Mucosa of stomach (tissue), 1 donor: ENCODE measurements around the gene TOMM34.

Experiments
- H3K27me3 ChIP-seq: one replicate; pipeline ENCODE4 v1.7.0; 2013; ENCODE audit warnings: mild to moderate bottlenecking, low read length; ENCODE audit not compliant: control insufficient read depth, insufficient read depth
- H3K36me3 ChIP-seq: one replicate; pipeline ENCODE4 v1.7.0; 2013; ENCODE audit warnings: low read length; ENCODE audit not compliant: control insufficient read depth, insufficient read depth
- H3K4me1 ChIP-seq: one replicate; pipeline ENCODE4 v1.7.0; 2013; ENCODE audit warnings: mild to moderate bottlenecking, low read length; ENCODE audit not compliant: control insufficient read depth, insufficient read depth
- H3K4me3 ChIP-seq: one replicate; pipeline ENCODE4 v1.7.0; 2013; ENCODE audit warnings: low read length
- H3K9ac ChIP-seq: one replicate; pipeline ENCODE4 v1.7.0; 2013; ENCODE audit warnings: mild to moderate bottlenecking, low read length, moderate library complexity
- H3K9me3 ChIP-seq: one replicate; pipeline ENCODE4 v1.7.0; 2013; ENCODE audit warnings: mild to moderate bottlenecking, low read length, moderate library complexity; ENCODE audit not compliant: control insufficient read depth
- donor health status: Pancreatic carcinoma.

The TOMM34 gene

GRCh38 chr20:44942264-44942973 lies 17.8 kb downstream of the TOMM34 start:
- H3K9ac ChIP-seq = no peak overlapping the region
- H3K4me3 ChIP-seq = no peak overlapping the region
- H3K9me3 ChIP-seq = no peaks in the 10 kb centered on the region
- H3K36me3 ChIP-seq = peaks cover 7% of the 10 kb centered on the region
- no peaks in the 10 kb centered on the region for H3K4me1 ChIP-seq
- H3K27me3 ChIP-seq = no peaks in the 10 kb centered on the region

GRCh38 chr20:44941120-44941691 lies 19.0 kb downstream of the TOMM34 start:
- Histone ChIP-seq H3K4me1 (no peaks in the 10 kb centered on the region), H3K36me3 (peaks cover 7% of the 10 kb centered on the region)

GRCh38 chr20:44938637-44939036 lies 21.6 kb downstream of the TOMM34 start:
- H3K36me3 ChIP-seq = peaks cover 6% of the 10 kb centered on the region
- no peaks in the 10 kb centered on the region for H3K9me3 ChIP-seq
- H3K4me1 ChIP-seq = no peaks in the 10 kb centered on the region
- no peaks in the 10 kb centered on the region for H3K27me3 ChIP-seq
- no peak overlapping the region for H3K9ac ChIP-seq
- H3K4me3 ChIP-seq = no peak overlapping the region

More at GRCh38 chr20:44941120-44941691, 19.0 kb downstream of the TOMM34 start:
- no peak overlapping the region for H3K4me3 ChIP-seq
- H3K9me3 ChIP-seq = no peaks in the 10 kb centered on the region
- H3K9ac ChIP-seq = no peak overlapping the region
- no peaks in the 10 kb centered on the region for H3K27me3 ChIP-seq

GRCh38 chr20:44936510-44936909 lies 23.7 kb downstream of the TOMM34 start:
- Histone ChIP-seq H3K4me3 (no peak overlapping the region), H3K9ac (no peak overlapping the region), H3K9me3 (no peaks in the 10 kb centered on the region), H3K4me1 (no peaks in the 10 kb centered on the region), H3K27me3 (no peaks in the 10 kb centered on the region), H3K36me3 (no peaks in the 10 kb centered on the region)

- no peaks in the 10 kb centered on the region for H3K4me1 ChIP-seq
- no peaks in the 10 kb centered on the region for H3K27me3 ChIP-seq
- H3K9me3 ChIP-seq = no peaks in the 10 kb centered on the region
- H3K36me3 ChIP-seq = no peaks in the 10 kb centered on the region
- no peak overlapping the region for H3K9ac ChIP-seq
- H3K4me3 ChIP-seq = no peak overlapping the region
These were observed 27.3 kb downstream of the TOMM34 start for GRCh38 chr20:44932916-44933315.

- H3K9ac ChIP-seq = no peak overlapping the region
- H3K4me1 ChIP-seq = no peaks in the 10 kb centered on the region
- H3K27me3 ChIP-seq = no peaks in the 10 kb centered on the region
- H3K4me3 ChIP-seq = no peak overlapping the region
- no peaks in the 10 kb centered on the region for H3K36me3 ChIP-seq
- H3K9me3 ChIP-seq = no peaks in the 10 kb centered on the region
These were observed 28.3 kb downstream of the TOMM34 start for GRCh38 chr20:44931911-44932310.

DNA sequence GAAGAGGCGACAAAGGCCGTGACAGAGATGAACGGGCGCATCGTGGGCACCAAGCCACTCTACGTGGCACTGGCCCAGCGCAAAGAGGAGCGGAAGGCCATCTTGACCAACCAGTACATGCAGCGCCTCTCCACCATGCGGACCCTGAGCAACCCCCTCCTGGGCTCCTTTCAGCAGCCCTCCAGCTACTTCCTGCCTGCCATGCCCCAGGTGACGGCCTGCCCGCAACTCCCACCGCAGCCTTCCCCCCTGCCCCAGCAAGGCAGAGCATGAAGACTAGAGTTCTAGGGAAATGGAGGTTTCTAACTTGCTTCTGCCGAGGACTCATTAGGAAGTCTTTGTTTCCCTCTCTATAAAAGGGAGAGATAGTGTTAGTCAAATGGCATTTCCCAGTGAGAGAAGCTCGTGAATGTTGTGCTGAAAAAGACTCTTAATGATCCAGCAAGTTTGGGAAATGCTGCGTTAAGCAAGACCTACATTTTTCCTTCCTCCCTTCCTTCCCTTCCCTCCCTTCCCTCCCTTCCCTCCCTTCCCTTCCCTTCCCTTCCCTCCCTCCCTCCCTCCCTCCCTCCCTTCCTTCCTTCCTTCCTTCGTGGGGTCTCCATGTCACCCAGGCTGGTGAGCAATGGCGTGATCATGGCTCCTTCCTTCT lies 29.6 kb downstream of the TOMM34 start:
- no peaks in the 10 kb centered on the region for H3K9me3 ChIP-seq
- no peaks in the 10 kb centered on the region for H3K4me1 ChIP-seq
- no peaks in the 10 kb centered on the region for H3K36me3 ChIP-seq
- H3K4me3 ChIP-seq = no peak overlapping the region
- no peak overlapping the region for H3K9ac ChIP-seq
- H3K27me3 ChIP-seq = no peaks in the 10 kb centered on the region

GRCh38 chr20:44928595-44928994 lies 31.6 kb downstream of the TOMM34 start:
- Histone ChIP-seq H3K9me3 (no peaks in the 10 kb centered on the region), H3K27me3 (no peaks in the 10 kb centered on the region), H3K36me3 (no peaks in the 10 kb centered on the region), H3K4me1 (no peaks in the 10 kb centered on the region), H3K9ac (no peak overlapping the region), H3K4me3 (no peak overlapping the region)

GRCh38 chr20:44924541-44924940 lies 35.7 kb downstream of the TOMM34 start:
- Histone ChIP-seq H3K36me3 (no peaks in the 10 kb centered on the region), H3K27me3 (no peaks in the 10 kb centered on the region), H3K4me3 (no peak overlapping the region), H3K9me3 (no peaks in the 10 kb centered on the region), H3K9ac (no peak overlapping the region), H3K4me1 (no peaks in the 10 kb centered on the region)

DNA sequence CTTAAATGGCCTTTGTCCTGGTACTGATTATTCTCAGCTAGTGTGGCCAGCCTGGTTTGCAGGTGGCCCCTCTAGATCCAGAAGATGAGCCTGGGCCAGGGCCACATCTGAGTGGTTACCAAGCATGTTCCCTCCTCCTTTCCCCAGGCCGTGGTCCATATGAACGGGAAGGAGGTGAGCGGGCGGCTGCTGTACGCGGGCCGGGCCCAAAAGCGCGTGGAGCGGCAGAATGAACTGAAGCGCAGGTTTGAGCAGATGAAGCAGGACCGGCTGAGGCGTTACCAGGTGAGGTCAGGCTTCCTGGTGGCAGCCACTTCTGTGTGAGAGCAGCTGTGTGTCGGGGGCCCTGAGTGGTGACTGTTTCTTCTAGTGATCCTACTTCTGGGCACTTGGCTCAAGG lies 38.8 kb downstream of the TOMM34 start:
- H3K4me1 ChIP-seq = no peaks in the 10 kb centered on the region
- H3K36me3 ChIP-seq = no peaks in the 10 kb centered on the region

GRCh38 chr20:44918761-44919160 lies 41.4 kb downstream of the TOMM34 start:
- no peak overlapping the region for H3K4me3 ChIP-seq
- no peaks in the 10 kb centered on the region for H3K27me3 ChIP-seq
- H3K4me1 ChIP-seq = no peaks in the 10 kb centered on the region
- H3K9ac ChIP-seq = no peak overlapping the region
- no peaks in the 10 kb centered on the region for H3K9me3 ChIP-seq
- no peaks in the 10 kb centered on the region for H3K36me3 ChIP-seq

More for the DNA sequence above, 38.8 kb downstream of the TOMM34 start:
- Histone ChIP-seq H3K9ac (no peak overlapping the region), H3K9me3 (no peaks in the 10 kb centered on the region), H3K4me3 (no peak overlapping the region), H3K27me3 (no peaks in the 10 kb centered on the region)

DNA sequence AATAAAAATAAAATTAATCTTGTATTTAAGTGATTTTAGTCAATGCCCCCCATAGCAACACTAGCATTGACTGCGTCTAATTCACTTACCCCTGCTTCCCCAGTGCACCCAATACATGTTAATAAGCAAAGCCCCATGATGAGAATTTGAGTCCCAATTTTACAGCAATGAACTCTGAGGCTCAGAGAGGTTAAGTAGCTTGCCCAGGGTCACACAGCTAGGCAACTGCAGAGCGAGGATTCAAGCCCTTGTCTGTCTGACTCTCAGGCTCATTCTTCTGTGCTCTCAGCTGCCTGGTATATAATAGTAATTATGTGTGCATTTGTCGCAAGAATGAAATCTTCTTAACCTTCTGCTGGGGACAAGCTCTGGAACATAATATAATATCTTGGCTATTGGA lies 41.9 kb downstream of the TOMM34 start:
- no peaks in the 10 kb centered on the region for H3K9me3 ChIP-seq
- H3K27me3 ChIP-seq = no peaks in the 10 kb centered on the region
- H3K4me1 ChIP-seq = no peaks in the 10 kb centered on the region
- no peak overlapping the region for H3K9ac ChIP-seq
- no peaks in the 10 kb centered on the region for H3K36me3 ChIP-seq
- no peak overlapping the region for H3K4me3 ChIP-seq
